Ishikawa (cell line): Measurements from ENCODE around the gene SRRM1.

ENCODE experiments used
- CEBPB ChIP-seq: IDR thresholded peaks from 2 replicates; pipeline ENCODE4 v1.6.1; 2012
- CREB1 ChIP-seq: IDR thresholded peaks from 2 replicates; pipeline ENCODE4 v1.6.1; 2012; ENCODE audit warnings: low read depth
- EGR1 ChIP-seq: IDR thresholded peaks from 2 replicates; pipeline ENCODE4 v1.6.1; 2012
- EP300 ChIP-seq: IDR thresholded peaks from 2 replicates; pipeline ENCODE4 v1.6.1; 2012; ENCODE audit warnings: borderline replicate concordance
- FOXM1 ChIP-seq: IDR thresholded peaks from 2 replicates; pipeline ENCODE4 v1.6.1; 2012; ENCODE audit warnings: low read depth, borderline replicate concordance
- MAX ChIP-seq: IDR thresholded peaks from 2 replicates; pipeline ENCODE4 v1.6.1; 2012
- NFIC ChIP-seq: IDR thresholded peaks from 2 replicates; pipeline ENCODE4 v1.6.1; 2012
- RAD21 ChIP-seq: IDR thresholded peaks from 2 replicates; pipeline ENCODE4 v1.6.1; 2012; ENCODE audit warnings: low read depth
- REST ChIP-seq: IDR thresholded peaks from 2 replicates; pipeline ENCODE4 v1.6.1; 2012; ENCODE audit warnings: low read depth, mild to moderate bottlenecking
- TAF1 ChIP-seq: IDR thresholded peaks from 2 replicates; pipeline ENCODE4 v1.6.1; 2012; ENCODE audit warnings: low read depth, mild to moderate bottlenecking
- TCF12 ChIP-seq: IDR thresholded peaks from 2 replicates; pipeline ENCODE4 v1.6.1; 2012; ENCODE audit warnings: low read depth
- TEAD4 ChIP-seq: IDR thresholded peaks from 2 replicates; pipeline ENCODE4 v1.6.1; 2012
- USF1 ChIP-seq: IDR thresholded peaks from 2 replicates; pipeline ENCODE4 v1.6.1; 2012
- YY1 ChIP-seq: IDR thresholded peaks from 2 replicates; pipeline ENCODE4 v1.6.1; 2012; ENCODE audit warnings: low read depth
- ZBTB7A ChIP-seq: IDR thresholded peaks from 2 replicates; pipeline ENCODE4 v1.6.1; 2012; ENCODE audit warnings: low read depth

SRRM1 gene

DNA sequence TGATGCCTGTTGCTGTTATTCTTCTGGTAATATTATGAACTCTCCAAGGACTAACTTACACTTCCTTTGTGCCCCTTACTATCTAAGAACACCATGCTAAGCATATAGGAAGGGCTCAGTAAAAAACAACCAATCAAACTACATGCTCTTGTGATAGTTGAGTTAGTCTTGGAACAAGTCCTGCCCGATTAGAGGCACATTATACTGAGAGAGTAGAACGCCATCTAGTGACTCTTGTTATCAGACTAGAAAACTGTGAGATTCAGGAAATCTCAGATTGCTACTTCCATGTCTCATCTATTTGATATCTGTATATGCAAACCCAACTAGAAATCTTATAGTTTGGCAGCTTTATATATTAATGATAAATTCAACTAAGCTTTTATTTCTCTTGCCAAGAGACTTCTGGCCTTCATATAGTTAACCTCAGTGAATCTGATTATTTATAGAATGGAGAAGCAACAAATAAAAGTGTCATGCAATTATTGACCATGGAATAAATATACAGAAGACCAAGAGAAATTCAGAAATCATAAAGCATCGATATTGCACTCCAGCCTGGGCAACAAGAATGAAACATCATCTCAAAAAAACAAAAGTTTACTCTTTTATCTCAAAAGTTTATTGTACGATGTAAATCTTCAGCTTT is 7.8 kb upstream of the SRRM1 start:
- TF ChIP-seq NFIC (no peak), RAD21 (peak; percentile 87)

GRCh38 chr1:24636661-24637357 is 6.3 kb upstream of the SRRM1 start:
- no peak for TF ChIP-seq NFIC
- TF ChIP-seq USF1 = no peak
- no peak for TF ChIP-seq CREB1
- TF ChIP-seq TCF12 = no peak
- TF ChIP-seq ZBTB7A = no peak
- no peak for TF ChIP-seq TEAD4
- no peak for TF ChIP-seq REST
- no peak for TF ChIP-seq TAF1
- TF ChIP-seq EP300 = no peak
- no peak for TF ChIP-seq FOXM1
- no peak for TF ChIP-seq MAX
- no peak for TF ChIP-seq YY1
- no peak for TF ChIP-seq RAD21
- no peak for TF ChIP-seq CEBPB
- no peak for TF ChIP-seq EGR1

GRCh38 chr1:24639094-24639493 is 4.0 kb upstream of the SRRM1 start:
- TF ChIP-seq FOXM1 (no peak), CEBPB (no peak)

- no peak for TF ChIP-seq TEAD4
- no peak for TF ChIP-seq USF1
- TF ChIP-seq MAX = no peak
- TF ChIP-seq TCF12 = no peak
- TF ChIP-seq CREB1 = no peak
- no peak for TF ChIP-seq FOXM1
- no peak for TF ChIP-seq CEBPB
- TF ChIP-seq EP300 = no peak
- no peak for TF ChIP-seq NFIC
- TF ChIP-seq EGR1 = no peak
- no peak for TF ChIP-seq TAF1
- no peak for TF ChIP-seq YY1
- no peak for TF ChIP-seq RAD21
- TF ChIP-seq REST = no peak
- no peak for TF ChIP-seq ZBTB7A
Observed at GRCh38 chr1:24639881-24640280, 3.2 kb upstream of the SRRM1 start.

- no peak for TF ChIP-seq RAD21
- no peak for TF ChIP-seq YY1
- no peak for TF ChIP-seq ZBTB7A
- no peak for TF ChIP-seq TCF12
- TF ChIP-seq TEAD4 = no peak
- peak; percentile 83 for TF ChIP-seq USF1
- TF ChIP-seq EP300 = no peak
- TF ChIP-seq TAF1 = no peak
- no peak for TF ChIP-seq FOXM1
- no peak for TF ChIP-seq MAX
- 0 out of 2 replicates have a peak, but pooled peaks have one; percentile 5 for TF ChIP-seq NFIC
- TF ChIP-seq CREB1 = no peak
- no peak for TF ChIP-seq REST
Observed at GRCh38 chr1:24640288-24640687, 2.8 kb upstream of the SRRM1 start.
